ENCODE data around the gene SLC35F1. TPM values are rescaled to one million over a fixed set of nuclear protein-coding genes. Genes with fewer than 3 reads are reported as not detected.

The SLC35F1 gene
- total and polyA plus RNA-seq, 2 donors (not counting 1 experiment from before 2014, with no cell fraction given), result not detected

GRCh38 chr6:118146584-118146983, 239.5 kb downstream of the SLC35F1 start:
- no peak overlapping the region for H3K27ac ChIP-seq (ENCODE audit: low read length in 2 of 2)
- H3K9me3 Mint-ChIP-seq (ENCODE audit: insufficient read depth), result peaks cover 2% of the 10 kb centered on the region
- no peak overlapping the region for H3K4me2 ChIP-seq (replicated peaks; ENCODE audit: low read depth, low read length, poor library complexity, severe bottlenecking)
- POLR2A ChIA-PET, result no interaction called here
- WGBS (ENCODE audit: insufficient coverage), result no CpG with 5 or more reads among the region's 1 CpG
- H3K27me3 ChIP-seq (replicated peaks in 1 of 4; ENCODE audit: control extremely low read depth in 1 of 4, control insufficient read depth in 3 of 4, insufficient read depth in 4 of 4, low read length in 3 of 4), result no peaks in the 10 kb centered on the region
- H2AFZ ChIP-seq (ENCODE audit: insufficient read depth, low read depth, low read length, poor library complexity, severe bottlenecking), result no peak overlapping the region
- no peaks in the 10 kb centered on the region for H3K79me2 ChIP-seq (ENCODE audit: control insufficient read depth, insufficient read depth, low read length)
- no peaks in the 10 kb centered on the region for H3K4me1 Mint-ChIP-seq
- H3K36me3 ChIP-seq (replicated peaks in 1 of 2; ENCODE audit: control extremely low read depth in 1 of 2, control insufficient read depth in 1 of 2, extremely low read depth in 1 of 2, insufficient read depth in 2 of 2, low read length in 1 of 2), result no peaks in the 10 kb centered on the region
- no peak overlapping the region for H3K9ac ChIP-seq (ENCODE audit: low read length)
- TF ChIP-seq, protein P1, sequence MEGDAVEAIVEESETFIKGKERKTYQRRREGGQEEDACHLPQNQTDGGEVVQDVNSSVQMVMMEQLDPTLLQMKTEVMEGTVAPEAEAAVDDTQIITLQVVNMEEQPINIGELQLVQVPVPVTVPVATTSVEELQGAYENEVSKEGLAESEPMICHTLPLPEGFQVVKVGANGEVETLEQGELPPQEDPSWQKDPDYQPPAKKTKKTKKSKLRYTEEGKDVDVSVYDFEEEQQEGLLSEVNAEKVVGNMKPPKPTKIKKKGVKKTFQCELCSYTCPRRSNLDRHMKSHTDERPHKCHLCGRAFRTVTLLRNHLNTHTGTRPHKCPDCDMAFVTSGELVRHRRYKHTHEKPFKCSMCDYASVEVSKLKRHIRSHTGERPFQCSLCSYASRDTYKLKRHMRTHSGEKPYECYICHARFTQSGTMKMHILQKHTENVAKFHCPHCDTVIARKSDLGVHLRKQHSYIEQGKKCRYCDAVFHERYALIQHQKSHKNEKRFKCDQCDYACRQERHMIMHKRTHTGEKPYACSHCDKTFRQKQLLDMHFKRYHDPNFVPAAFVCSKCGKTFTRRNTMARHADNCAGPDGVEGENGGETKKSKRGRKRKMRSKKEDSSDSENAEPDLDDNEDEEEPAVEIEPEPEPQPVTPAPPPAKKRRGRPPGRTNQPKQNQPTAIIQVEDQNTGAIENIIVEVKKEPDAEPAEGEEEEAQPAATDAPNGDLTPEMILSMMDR (IDR thresholded peaks at IDR 0.05), result no peak
- TF ChIP-seq EZH2 (IDR thresholded peaks at IDR 0.05; ENCODE audit: borderline replicate concordance, insufficient read depth, low read depth, low read length, poor library complexity, severe bottlenecking), result no peak
- CTCF ChIA-PET, result no interaction called here
- ATAC-seq (ENCODE audit: low read depth) (no peak), DNase-seq (no peak)
- H3K27ac Mint-ChIP-seq, result no peak overlapping the region
- no peak overlapping the region for H3K4me3 ChIP-seq (ENCODE audit: control extremely low read depth in 1 of 5, extremely low read depth in 1 of 5, insufficient read depth in 1 of 5, low read depth in 2 of 5, low read length in 4 of 5)
- H3K27me3 Mint-ChIP-seq, result no peaks in the 10 kb centered on the region
- no peaks in the 10 kb centered on the region for H4K20me1 ChIP-seq (ENCODE audit: control insufficient read depth, insufficient read depth, low read length, poor library complexity, severe bottlenecking)
- no peaks in the 10 kb centered on the region for H3K9me3 ChIP-seq (ENCODE audit: control extremely low read depth in 1 of 3, control insufficient read depth in 2 of 3, insufficient read depth in 1 of 3, low read length in 2 of 3)
- H3K4me3 Mint-ChIP-seq, result no peak overlapping the region
- no peaks in the 10 kb centered on the region for H3K4me1 ChIP-seq (ENCODE audit: control insufficient read depth in 2 of 2, insufficient read depth in 2 of 2, low read length in 2 of 2)
- intact Hi-C loops (cut with micrococcal nuclease), result no loop called here

DNA sequence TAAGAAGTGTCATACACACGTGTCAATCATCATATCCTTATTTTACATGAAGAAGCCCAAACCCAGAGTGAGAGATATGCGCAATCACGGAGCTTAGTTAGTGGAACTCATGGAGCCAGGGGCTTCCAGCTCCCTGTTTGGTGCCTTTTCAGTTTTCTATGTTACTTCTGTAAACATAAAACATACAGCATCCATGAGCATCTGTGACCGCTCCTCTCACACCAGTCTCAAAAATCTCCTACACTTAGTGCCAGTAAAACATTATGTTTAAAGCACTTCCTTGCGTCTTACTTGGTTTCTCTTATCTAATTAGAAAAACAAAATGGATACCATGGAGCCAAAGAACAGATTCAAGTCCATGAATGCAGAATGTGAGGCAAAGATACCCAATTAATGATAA, 240.4 kb downstream of the SLC35F1 start:
- no peak overlapping the region for H3K4me3 Mint-ChIP-seq
- ATAC-seq (ENCODE audit: low read depth) (no peak), DNase-seq (no peak)
- TF ChIP-seq EZH2 (IDR thresholded peaks at IDR 0.05; ENCODE audit: borderline replicate concordance, insufficient read depth, low read depth, low read length, poor library complexity, severe bottlenecking), result no peak
- TF ChIP-seq, protein P1 (IDR thresholded peaks at IDR 0.05), result no peak
- Histone ChIP-seq H3K4me1 (ENCODE audit: control insufficient read depth in 2 of 2, insufficient read depth in 2 of 2, low read length in 2 of 2) (no peaks in the 10 kb centered on the region), H3K9me3 (ENCODE audit: control extremely low read depth in 1 of 3, control insufficient read depth in 2 of 3, insufficient read depth in 1 of 3, low read length in 2 of 3) (no peaks in the 10 kb centered on the region), H3K4me3 (ENCODE audit: control extremely low read depth in 1 of 5, extremely low read depth in 1 of 5, insufficient read depth in 1 of 5, low read depth in 2 of 5, low read length in 4 of 5) (no peak overlapping the region), H3K27me3 (replicated peaks in 1 of 4; ENCODE audit: control extremely low read depth in 1 of 4, control insufficient read depth in 3 of 4, insufficient read depth in 4 of 4, low read length in 3 of 4) (no peaks in the 10 kb centered on the region), H2AFZ (ENCODE audit: insufficient read depth, low read depth, low read length, poor library complexity, severe bottlenecking) (no peak overlapping the region), H3K9ac (ENCODE audit: low read length) (no peak overlapping the region), H4K20me1 (ENCODE audit: control insufficient read depth, insufficient read depth, low read length, poor library complexity, severe bottlenecking) (no peaks in the 10 kb centered on the region), H3K4me2 (replicated peaks; ENCODE audit: low read depth, low read length, poor library complexity, severe bottlenecking) (no peak overlapping the region), H3K79me2 (ENCODE audit: control insufficient read depth, insufficient read depth, low read length) (no peaks in the 10 kb centered on the region), H3K27ac (ENCODE audit: low read length in 2 of 2) (no peak overlapping the region), H3K36me3 (replicated peaks in 1 of 2; ENCODE audit: control extremely low read depth in 1 of 2, control insufficient read depth in 1 of 2, extremely low read depth in 1 of 2, insufficient read depth in 2 of 2, low read length in 1 of 2) (no peaks in the 10 kb centered on the region)
- no peak overlapping the region for H3K27ac Mint-ChIP-seq
- 92% methylated on average over 2 of the region's 5 CpGs for WGBS (ENCODE audit: insufficient coverage)
- intact Hi-C loops (cut with micrococcal nuclease), result no loop called here
- no peaks in the 10 kb centered on the region for H3K4me1 Mint-ChIP-seq
- peaks cover 2% of the 10 kb centered on the region for H3K9me3 Mint-ChIP-seq (ENCODE audit: insufficient read depth)
- CTCF ChIA-PET, result no interaction called here
- no peaks in the 10 kb centered on the region for H3K27me3 Mint-ChIP-seq
- POLR2A ChIA-PET, result no interaction called here
